HG02759 (cell line): ENCODE data around the gene SLC34A3.

Experiments
- ATAC-seq: cut with Tn5 transposase; IDR thresholded peaks from one replicate; pipeline ENCODE4 v1.9.1; 2021; ENCODE audit warnings: mild to moderate bottlenecking, moderate library complexity; ENCODE audit not compliant: unreplicated experiment

Gene SLC34A3

GRCh38 chr9:137230705-137231371 is at the start of gene SLC34A3:
SLC34A3 (plus strand) TSS chr9:137230901; CDS start chr9:137231703, 802 bp downstream.
- no peak for ATAC-seq

- ATAC-seq, result no peak
Measured at GRCh38 chr9:137181680-137182079, 49.0 kb upstream of the SLC34A3 start.

- ATAC-seq, result no peak
Measured at GRCh38 chr9:137182836-137183235, 47.9 kb upstream of the SLC34A3 start.

- ATAC-seq, result no peak
Measured at GRCh38 chr9:137183980-137184595, 46.6 kb upstream of the SLC34A3 start.

GRCh38 chr9:137184881-137185660 is 45.6 kb upstream of the SLC34A3 start:
- ATAC-seq, result no peak

GRCh38 chr9:137185921-137186320 is 44.8 kb upstream of the SLC34A3 start:
- ATAC-seq, result no peak

GRCh38 chr9:137186385-137186784 is 44.3 kb upstream of the SLC34A3 start:
- no peak for ATAC-seq

GRCh38 chr9:137187386-137187785 is 43.3 kb upstream of the SLC34A3 start:
- no peak for ATAC-seq

GRCh38 chr9:137188086-137188489 is 42.6 kb upstream of the SLC34A3 start:
- no peak for ATAC-seq

- peak; percentile 88 for ATAC-seq
Measured at GRCh38 chr9:137188490-137189296, 42.0 kb upstream of the SLC34A3 start, which contains the start of the genes ANAPC2 and SSNA1. ANAPC2 (minus strand) TSS chr9:137188560; CDS start chr9:137188532, 28 bp downstream. SSNA1 (plus strand) TSS chr9:137188676; CDS start chr9:137188727, 51 bp downstream.

- ATAC-seq, result no peak
Measured at GRCh38 chr9:137189297-137190295, 41.1 kb upstream of the SLC34A3 start.

GRCh38 chr9:137190315-137190856 is 40.3 kb upstream of the SLC34A3 start:
- no peak for ATAC-seq

- no peak for ATAC-seq
Measured at GRCh38 chr9:137191245-137191644, 39.5 kb upstream of the SLC34A3 start.

- no peak for ATAC-seq
Measured at GRCh38 chr9:137191691-137192447, 38.8 kb upstream of the SLC34A3 start.

GRCh38 chr9:137192448-137192780 is 38.3 kb upstream of the SLC34A3 start:
- ATAC-seq, result no peak

GRCh38 chr9:137192859-137193258 is 37.8 kb upstream of the SLC34A3 start:
- no peak for ATAC-seq

- ATAC-seq, result no peak
Measured at GRCh38 chr9:137193771-137194170, 36.9 kb upstream of the SLC34A3 start.

- no peak for ATAC-seq
Measured at GRCh38 chr9:137194388-137194787, 36.3 kb upstream of the SLC34A3 start.

- ATAC-seq, result no peak
Measured at GRCh38 chr9:137194909-137195308, 35.8 kb upstream of the SLC34A3 start.
